ENCODE measurements around the gene PRKCD.

DNA sequence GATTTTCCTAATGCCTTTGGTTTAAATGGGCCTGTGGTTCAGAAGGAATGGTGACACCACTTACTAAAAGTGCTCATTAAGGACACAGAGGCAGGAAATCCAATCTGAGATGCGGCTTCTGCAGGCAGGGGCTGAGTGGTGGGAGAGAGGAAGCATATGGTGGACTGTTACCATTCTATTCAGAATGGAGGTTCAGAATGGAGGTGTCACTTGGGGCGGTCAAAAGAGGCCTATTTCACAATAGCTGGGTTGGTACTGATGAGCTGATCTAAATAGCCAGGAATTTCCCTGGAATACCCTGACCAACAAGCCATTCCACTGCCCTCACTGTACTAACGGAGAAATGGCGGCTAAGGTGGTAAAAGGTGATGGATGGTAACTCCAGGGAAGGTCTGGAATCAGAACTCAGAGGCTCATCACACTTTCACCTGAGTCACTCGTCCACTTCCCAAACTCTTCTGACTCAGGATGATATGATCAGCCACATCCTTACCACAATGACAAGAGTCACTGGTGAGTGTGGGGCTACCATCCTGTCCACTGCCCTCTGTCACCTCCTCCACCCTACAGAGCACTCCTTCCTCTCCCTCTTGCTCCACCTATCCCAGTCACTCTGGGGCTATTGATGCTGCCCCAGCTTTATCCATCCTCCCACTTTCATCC is 46.5 kb upstream of the PRKCD start:
- no peak for TF ChIP-seq EZH2 (IDR thresholded peaks at IDR 0.05; ENCODE audit: low read depth)
- TF ChIP-seq, protein P1, sequence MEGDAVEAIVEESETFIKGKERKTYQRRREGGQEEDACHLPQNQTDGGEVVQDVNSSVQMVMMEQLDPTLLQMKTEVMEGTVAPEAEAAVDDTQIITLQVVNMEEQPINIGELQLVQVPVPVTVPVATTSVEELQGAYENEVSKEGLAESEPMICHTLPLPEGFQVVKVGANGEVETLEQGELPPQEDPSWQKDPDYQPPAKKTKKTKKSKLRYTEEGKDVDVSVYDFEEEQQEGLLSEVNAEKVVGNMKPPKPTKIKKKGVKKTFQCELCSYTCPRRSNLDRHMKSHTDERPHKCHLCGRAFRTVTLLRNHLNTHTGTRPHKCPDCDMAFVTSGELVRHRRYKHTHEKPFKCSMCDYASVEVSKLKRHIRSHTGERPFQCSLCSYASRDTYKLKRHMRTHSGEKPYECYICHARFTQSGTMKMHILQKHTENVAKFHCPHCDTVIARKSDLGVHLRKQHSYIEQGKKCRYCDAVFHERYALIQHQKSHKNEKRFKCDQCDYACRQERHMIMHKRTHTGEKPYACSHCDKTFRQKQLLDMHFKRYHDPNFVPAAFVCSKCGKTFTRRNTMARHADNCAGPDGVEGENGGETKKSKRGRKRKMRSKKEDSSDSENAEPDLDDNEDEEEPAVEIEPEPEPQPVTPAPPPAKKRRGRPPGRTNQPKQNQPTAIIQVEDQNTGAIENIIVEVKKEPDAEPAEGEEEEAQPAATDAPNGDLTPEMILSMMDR (conservative IDR thresholded peaks at IDR 0.05), result no peak
